Neuron (in vitro differentiated cells): Measurements from ENCODE around the gene ZFYVE28.

Experiments
- H2AFZ ChIP-seq: one replicate; pipeline ENCODE4 v1.6.1; 2013; ENCODE audit warnings: low read depth, mild to moderate bottlenecking, inconsistent platforms, low read length, moderate library complexity
- H3K27me3 ChIP-seq: one replicate; pipeline ENCODE4 v1.6.1; 2013; ENCODE audit warnings: low read length; ENCODE audit not compliant: insufficient read depth
- H3K36me3 ChIP-seq: one replicate; pipeline ENCODE4 v1.6.1; 2013; ENCODE audit warnings: low read length; ENCODE audit not compliant: insufficient read depth
- H3K4me1 ChIP-seq: one replicate; pipeline ENCODE4 v1.6.1; 2013; ENCODE audit warnings: low read length; ENCODE audit not compliant: insufficient read depth
- H3K4me3 ChIP-seq: 2 replicates; pipeline ENCODE4 v1.5.1; 2013; ENCODE audit warnings: mild to moderate bottlenecking, low read length, moderate library complexity
- H3K9me3 ChIP-seq: one replicate; pipeline ENCODE4 v1.6.1; 2013; ENCODE audit warnings: low read length

ZFYVE28 gene

DNA sequence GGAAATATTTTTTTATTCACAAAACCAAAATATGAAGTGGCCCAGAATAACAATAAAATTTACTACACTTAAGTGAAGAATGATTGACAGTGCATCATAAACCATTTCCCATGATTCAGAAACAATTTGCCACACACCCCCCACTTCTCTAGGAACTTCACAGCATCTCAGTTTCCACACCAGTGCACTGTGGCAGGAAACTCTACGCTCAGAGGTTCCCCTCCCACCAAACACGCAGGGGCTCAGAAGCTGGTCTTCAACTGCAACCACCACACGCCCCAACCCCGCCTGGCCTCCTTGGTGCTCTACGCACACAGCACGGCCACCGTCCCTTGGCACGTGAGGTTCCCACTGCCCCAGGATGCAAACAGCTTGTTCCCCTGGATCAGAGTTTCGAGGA lies 63.7 kb downstream of the ZFYVE28 start:
- H3K9me3 ChIP-seq = no peaks in the 10 kb centered on the region
- peaks cover 3% of the 10 kb centered on the region for H3K27me3 ChIP-seq
- no peak overlapping the region for H2AFZ ChIP-seq
- no peaks in the 10 kb centered on the region for H3K36me3 ChIP-seq
- H3K4me3 ChIP-seq = no peak overlapping the region
- H3K4me1 ChIP-seq = no peaks in the 10 kb centered on the region

DNA sequence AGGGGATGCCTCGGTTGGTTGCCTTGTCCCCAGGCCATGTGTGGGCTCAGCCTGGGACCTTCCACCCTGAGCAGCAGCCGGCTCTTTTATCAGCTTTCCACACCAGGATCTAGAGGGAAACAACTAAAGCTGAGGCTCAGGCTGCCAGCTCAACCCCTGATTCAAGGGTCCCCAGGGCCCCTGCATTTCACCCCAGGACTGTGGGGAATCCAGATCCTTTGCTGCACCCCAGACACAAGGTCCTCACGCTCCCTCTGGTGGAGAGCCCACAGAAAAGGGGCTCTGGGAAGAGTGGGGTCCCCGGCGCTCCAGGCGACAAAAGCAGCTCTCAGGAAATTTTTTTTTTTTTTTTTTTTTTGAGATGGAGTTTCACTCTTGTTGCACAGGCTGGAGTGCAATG lies 64.3 kb downstream of the ZFYVE28 start:
- peaks cover 3% of the 10 kb centered on the region for H3K27me3 ChIP-seq
- H3K4me3 ChIP-seq = no peak overlapping the region
- H3K9me3 ChIP-seq = no peaks in the 10 kb centered on the region
- no peaks in the 10 kb centered on the region for H3K36me3 ChIP-seq
- H2AFZ ChIP-seq = no peak overlapping the region
- no peaks in the 10 kb centered on the region for H3K4me1 ChIP-seq

DNA sequence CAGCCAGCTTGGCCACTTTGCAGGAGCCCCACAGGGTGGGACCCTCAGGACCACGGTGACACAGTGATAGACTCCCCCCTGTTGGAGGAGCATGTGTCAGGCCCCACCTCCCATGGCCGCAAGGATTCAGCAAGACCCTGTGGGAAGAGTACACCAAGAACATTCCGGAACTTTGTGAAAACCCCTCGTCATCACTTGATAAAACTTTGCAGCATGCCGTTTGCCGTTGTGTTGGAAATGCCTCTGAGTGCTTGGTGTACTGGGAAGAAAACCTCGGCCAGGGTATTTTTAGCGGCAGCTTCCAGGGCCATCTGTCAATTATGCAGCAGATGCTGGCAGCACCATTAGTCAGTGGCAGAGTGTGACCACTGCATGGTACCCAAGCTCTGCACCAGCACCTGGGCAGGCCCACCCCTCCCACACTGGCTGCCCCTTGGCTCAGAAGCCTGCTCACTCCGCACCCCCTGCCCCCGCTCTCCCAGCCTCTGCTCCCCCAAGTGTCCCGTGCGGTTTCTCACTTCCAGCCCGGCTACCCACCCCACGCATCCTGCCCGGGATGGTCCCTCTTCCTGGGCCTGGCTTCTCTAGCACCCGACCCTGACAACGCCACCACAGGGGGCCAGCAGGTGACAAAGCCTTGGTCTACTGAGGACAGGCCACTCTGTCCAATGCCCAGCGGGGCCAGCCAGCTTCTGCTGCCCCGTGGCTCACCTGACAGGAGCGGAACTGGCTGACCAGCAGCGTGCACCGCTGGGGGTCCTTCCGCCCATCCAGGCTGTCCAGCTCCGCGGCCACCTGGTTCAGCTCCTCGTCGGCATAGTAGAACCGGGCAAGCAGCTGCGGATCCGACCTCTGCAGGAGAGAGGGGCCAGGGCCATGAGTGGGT lies 65.0 kb downstream of the ZFYVE28 start:
- no peaks in the 10 kb centered on the region for H3K9me3 ChIP-seq
- H3K4me3 ChIP-seq = no peak overlapping the region
- H3K27me3 ChIP-seq = peaks cover 3% of the 10 kb centered on the region
- H3K36me3 ChIP-seq = no peaks in the 10 kb centered on the region
- H3K4me1 ChIP-seq = no peaks in the 10 kb centered on the region
- H2AFZ ChIP-seq = no peak overlapping the region

DNA sequence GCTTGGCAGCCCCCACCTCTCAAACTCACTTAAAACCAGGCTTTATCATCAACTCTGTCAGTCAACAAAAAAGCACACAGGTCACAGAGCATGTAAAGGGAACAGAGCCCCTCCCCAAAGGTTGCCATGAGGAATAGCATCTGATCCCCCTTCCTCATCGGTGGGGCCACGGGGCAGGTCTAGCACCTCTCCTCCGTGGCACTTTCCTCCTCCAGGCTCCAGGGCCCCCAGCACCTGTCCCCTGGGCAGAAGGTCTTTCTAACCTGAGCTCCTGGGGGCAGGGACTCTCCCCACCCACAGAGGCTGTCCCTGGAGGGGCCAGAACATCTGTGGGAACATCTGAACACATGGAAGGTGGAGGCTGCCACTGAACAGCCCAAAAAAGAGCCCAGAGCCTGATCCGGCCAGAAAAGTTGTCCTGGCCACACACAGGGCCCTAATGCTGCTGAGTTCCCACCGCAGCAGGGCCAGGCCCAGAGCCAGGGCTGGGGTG lies 65.7 kb downstream of the ZFYVE28 start:
- Histone ChIP-seq H3K9me3 (no peaks in the 10 kb centered on the region), H3K4me1 (no peaks in the 10 kb centered on the region), H3K4me3 (no peak overlapping the region), H3K36me3 (no peaks in the 10 kb centered on the region), H3K27me3 (peaks cover under 1% of the 10 kb centered on the region), H2AFZ (no peak overlapping the region)

DNA sequence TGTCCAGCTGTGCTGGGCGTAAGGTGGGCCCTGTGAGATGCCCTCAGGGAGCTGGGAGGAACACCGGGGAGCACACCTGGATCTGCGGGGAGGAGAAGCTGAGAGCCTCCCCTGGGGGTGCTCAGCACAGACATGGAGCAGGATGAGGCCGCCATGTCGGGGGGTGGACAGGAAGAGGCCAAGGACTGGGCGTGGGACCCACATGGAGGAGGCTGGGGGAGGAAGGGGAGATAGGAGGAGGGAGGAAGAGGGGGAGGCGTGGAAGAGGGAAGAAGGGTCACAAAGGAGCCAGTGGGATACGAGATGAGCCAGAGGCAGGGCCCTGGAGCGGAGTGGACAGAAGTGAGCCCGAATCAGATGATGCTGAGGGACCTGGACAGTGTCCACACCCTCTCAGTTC lies 66.3 kb downstream of the ZFYVE28 start:
- H2AFZ ChIP-seq = no peak overlapping the region
- no peaks in the 10 kb centered on the region for H3K36me3 ChIP-seq
- H3K4me3 ChIP-seq = no peak overlapping the region
- H3K27me3 ChIP-seq = no peaks in the 10 kb centered on the region
- no peaks in the 10 kb centered on the region for H3K9me3 ChIP-seq
- H3K4me1 ChIP-seq = no peaks in the 10 kb centered on the region

DNA sequence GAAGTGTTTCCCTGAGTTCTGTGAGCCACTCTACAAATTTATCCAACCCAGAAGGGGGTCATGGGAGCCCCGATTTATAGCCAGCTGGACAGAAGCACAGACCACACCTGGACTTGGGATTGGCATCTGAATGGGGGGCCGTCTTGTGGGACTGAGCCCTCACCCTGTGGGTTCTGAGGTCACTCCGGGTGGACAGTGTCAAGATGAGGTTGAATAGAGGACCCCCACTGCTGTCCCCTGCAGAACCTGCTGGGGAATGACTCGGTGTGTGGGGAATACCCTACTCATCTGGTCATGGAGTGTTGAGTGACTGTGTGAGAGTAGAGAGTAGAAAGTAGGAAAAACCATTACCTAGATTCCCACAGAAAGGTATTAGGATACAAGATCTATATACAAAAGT lies 67.5 kb downstream of the ZFYVE28 start:
- Histone ChIP-seq H2AFZ (no peak overlapping the region), H3K4me3 (no peak overlapping the region), H3K9me3 (no peaks in the 10 kb centered on the region), H3K36me3 (no peaks in the 10 kb centered on the region), H3K27me3 (no peaks in the 10 kb centered on the region), H3K4me1 (no peaks in the 10 kb centered on the region)

DNA sequence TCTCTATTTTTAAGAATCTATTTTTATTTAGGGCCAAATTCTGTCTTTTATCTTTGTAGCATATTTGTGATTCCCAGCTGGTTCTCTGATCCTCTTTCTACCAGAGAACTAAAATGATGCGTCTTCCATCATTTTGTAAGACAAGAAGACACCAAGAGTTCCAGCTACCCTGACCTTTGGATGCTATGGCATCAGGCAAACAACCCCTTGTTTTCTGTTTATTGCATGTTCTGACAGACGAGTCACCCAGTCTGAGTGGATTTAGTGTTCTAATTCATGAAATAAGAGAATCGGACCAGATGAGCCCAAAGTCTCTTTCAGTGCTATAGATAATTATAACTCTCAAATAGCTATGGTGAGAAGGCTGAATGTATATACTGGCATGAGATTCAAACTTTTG lies 69.7 kb downstream of the ZFYVE28 start:
- H3K9me3 ChIP-seq = no peaks in the 10 kb centered on the region
- H3K4me1 ChIP-seq = no peaks in the 10 kb centered on the region
- H2AFZ ChIP-seq = no peak overlapping the region
- no peak overlapping the region for H3K4me3 ChIP-seq
- H3K27me3 ChIP-seq = no peaks in the 10 kb centered on the region
- no peaks in the 10 kb centered on the region for H3K36me3 ChIP-seq

DNA sequence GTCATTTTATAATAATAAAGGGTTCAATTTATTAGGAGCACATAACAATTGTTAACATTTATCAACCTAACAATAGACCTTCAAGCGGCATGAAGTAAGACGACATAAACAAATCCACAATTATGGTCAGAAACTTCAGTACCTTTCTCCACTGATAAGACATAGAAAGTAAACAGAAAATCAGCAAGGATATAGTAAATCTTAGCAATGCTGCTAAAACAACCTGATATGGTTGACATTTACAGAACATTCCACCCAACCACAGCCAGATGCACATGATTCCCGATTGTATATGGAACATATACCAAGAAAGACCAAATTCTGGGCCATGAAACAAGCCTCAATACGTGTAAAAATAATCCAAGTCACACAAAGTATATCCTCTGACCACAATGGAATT lies 71.3 kb downstream of the ZFYVE28 start:
- no peaks in the 10 kb centered on the region for H3K4me1 ChIP-seq
- H3K36me3 ChIP-seq = no peaks in the 10 kb centered on the region
- no peaks in the 10 kb centered on the region for H3K9me3 ChIP-seq
- H3K4me3 ChIP-seq = no peak overlapping the region
- H2AFZ ChIP-seq = no peak overlapping the region
- peaks cover 1% of the 10 kb centered on the region for H3K27me3 ChIP-seq

DNA sequence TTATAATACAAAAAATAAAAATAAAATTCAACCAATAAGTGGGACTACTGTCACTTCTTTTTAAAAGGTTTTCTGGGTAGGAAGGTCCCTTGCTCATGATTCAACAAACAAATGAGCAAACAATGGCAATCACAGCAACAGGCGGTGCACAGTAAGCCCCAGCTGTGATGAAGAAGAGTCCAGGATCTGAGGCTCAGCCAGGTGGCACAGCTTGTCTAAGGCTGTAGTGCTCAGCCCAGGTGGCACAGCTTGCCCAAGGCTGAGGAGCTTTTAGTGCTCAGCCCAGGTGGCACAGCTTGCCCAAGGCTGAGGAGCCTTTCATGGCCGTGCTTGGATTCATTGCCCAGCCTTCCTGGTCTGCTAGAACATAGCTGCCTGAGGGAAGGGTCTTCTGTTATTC lies 75.0 kb downstream of the ZFYVE28 start:
- H3K36me3 ChIP-seq = no peaks in the 10 kb centered on the region
- no peak overlapping the region for H2AFZ ChIP-seq
- H3K9me3 ChIP-seq = no peaks in the 10 kb centered on the region
- peaks cover 3% of the 10 kb centered on the region for H3K27me3 ChIP-seq
- no peak overlapping the region for H3K4me3 ChIP-seq
- no peaks in the 10 kb centered on the region for H3K4me1 ChIP-seq

DNA sequence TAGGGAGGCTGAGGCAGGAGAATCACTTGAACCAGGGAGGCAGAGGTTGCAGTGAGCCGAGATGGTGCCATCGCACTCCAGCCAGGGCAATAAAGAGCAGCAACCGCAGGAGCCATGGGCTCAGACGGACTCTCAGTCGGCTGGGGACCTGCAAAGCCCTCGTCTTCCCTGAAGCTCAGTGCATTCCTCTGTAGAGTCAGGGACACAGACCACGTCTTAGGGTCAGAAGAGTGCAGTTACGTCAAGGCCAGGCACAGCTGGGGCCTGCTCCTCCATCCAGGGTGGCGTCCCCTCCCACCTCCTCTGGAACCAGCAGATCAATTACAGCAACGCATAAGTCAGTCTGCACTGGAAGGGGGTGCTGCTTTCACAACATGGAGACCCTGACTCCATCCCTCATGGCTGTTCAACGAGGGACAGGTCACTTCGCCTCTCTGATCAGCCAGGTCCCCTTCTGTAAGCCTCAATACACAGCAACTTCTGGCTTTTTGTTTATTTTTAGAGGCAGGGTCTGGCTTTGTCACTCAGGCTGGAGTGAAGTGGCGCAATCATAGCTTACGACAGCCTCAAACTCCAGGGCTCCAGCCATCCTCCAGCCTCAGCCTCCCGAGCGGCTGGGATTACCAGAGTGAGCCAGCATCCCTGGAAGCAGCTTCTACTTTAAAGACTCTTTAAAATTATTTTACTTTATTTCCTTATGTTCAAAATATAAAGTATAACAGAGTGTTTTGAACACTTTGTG lies 76.4 kb downstream of the ZFYVE28 start:
- H3K4me3 ChIP-seq = no peak overlapping the region
- H2AFZ ChIP-seq = no peak overlapping the region
- H3K36me3 ChIP-seq = no peaks in the 10 kb centered on the region
- H3K9me3 ChIP-seq = no peaks in the 10 kb centered on the region
- H3K27me3 ChIP-seq = peaks cover 3% of the 10 kb centered on the region
- H3K4me1 ChIP-seq = no peaks in the 10 kb centered on the region

DNA sequence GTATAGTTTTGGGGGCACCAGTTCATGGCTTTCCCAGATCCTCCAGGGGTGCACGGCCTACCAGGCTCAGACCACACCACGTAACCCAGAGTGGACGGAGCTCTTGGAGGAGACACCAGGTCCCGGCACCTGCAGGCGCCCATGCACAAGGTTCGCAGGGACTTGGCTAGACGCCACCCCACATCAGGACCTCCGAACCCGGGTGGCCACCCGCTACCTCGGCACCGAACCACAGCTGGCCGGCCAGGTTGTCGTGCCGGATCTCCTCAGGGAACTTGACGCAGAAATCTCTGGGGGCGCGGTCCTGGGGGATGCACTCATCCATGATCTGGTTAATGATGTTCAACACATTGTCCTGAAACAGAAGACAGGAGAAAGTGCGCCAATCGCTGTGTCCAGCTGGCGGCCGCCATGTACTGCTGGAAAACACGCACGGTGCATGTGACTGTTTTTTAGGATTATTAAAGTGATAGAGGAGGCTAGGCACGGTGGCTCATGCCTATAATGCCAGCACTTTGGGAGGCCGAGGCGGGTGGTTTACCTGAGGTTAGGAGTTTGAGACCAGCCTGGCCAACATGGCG lies 77.1 kb downstream of the ZFYVE28 start:
- no peak overlapping the region for H3K4me3 ChIP-seq
- no peaks in the 10 kb centered on the region for H3K36me3 ChIP-seq
- H2AFZ ChIP-seq = no peak overlapping the region
- peaks cover 3% of the 10 kb centered on the region for H3K27me3 ChIP-seq
- no peaks in the 10 kb centered on the region for H3K9me3 ChIP-seq
- no peaks in the 10 kb centered on the region for H3K4me1 ChIP-seq

DNA sequence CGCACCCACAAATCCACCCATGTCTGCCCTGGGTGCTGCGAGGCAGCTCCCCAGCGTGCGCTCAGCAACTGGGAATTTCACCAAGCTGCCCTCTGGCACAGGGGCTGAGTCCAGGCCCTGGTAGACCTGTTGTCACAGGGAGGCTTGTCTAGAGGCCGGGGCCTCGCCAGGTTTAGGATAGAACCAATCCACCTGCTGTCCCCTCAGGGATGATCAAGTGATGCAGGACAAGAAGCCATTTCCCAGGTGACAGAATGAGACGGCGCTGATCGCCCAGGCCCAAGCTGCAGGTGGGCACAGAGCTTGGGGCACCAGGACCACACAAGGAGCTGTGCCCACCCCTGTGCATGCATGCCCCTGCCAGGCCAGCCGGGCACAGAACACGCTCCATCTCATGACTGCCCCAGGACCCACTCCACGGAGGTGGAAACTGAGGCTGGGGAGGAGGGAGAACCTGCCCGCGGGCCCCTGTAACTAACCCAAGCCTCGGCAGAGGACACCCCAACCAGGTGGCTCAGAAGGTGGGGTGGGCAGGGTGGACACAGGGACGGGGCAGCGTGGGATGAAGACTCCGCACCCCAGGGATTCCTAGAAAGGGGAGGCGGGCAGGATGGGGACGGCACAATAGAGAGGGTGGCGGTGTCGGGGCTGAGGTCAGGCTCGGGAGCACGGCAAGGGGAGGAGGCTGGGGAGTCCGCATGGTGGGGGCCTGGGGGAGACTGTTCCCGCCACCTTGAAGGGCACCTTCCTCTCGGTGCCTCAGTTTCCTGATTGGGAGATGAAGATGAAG lies 78.0 kb downstream of the ZFYVE28 start:
- Histone ChIP-seq H3K27me3 (peaks cover 3% of the 10 kb centered on the region), H3K4me3 (no peak overlapping the region), H3K9me3 (no peaks in the 10 kb centered on the region)

More for the DNA sequence above, 78.0 kb downstream of the ZFYVE28 start:
- Histone ChIP-seq H3K4me1 (no peaks in the 10 kb centered on the region), H3K36me3 (no peaks in the 10 kb centered on the region), H2AFZ (no peak overlapping the region)
